Endothelial cell of umbilical vein (primary cell): ENCODE results near the gene TWIST2. TPM values are rescaled to one million over a fixed set of nuclear protein-coding genes. Genes with fewer than 3 reads are reported as not detected.

Experiments used
- BruUV-seq: library from RNA; stranded (reverse); fragments of 400-500 nt; replicated peaks from 2 replicates; lab custom pipeline; 2021; lab: Mats Ljungman, UMichigan
- CTCF ChIA-PET: fragments of 300-600, 350-600 bp; sonication (Branson Sonifier 250); formaldehyde crosslinking; loops from one replicate; lab custom pipeline; 2021; ENCODE audit warnings: antibody characterized with exemption, inconsistent platforms; lab: Charles Lee
- POLR2A ChIA-PET: fragments of 300-600, 350-600 bp; sonication (Branson Sonifier 250); formaldehyde crosslinking; loops from one replicate; lab custom pipeline; 2021; ENCODE audit warnings: antibody characterized with exemption, inconsistent platforms; lab: Charles Lee
- DNase-seq: peaks from one replicate; pipeline ENCODE4 v3.0.0-alpha.2; 2011; ENCODE audit warnings: low read depth, low spot score
- FAIRE-seq: peaks from 2 replicates; lab custom pipeline; 2011; peaks lifted over from hg19 to GRCh38; lab: Jason Lieb, UNC
- H2AFZ ChIP-seq: 2 replicates; pipeline ENCODE4 v1.6.0; 2012; ENCODE audit warnings: low read depth, low read length, control low read depth, inconsistent platforms
- H3K27ac ChIP-seq: 2 replicates; pipeline ENCODE4 v1.5.1; 2011; ENCODE audit warnings: low read depth, mild to moderate bottlenecking, control low read depth, low read length, moderate library complexity; ENCODE audit not compliant: insufficient read depth
- H3K27me3 ChIP-seq, 2 experiments: 2 replicates each; pipeline versions ENCODE4 v1.6.0 to v1.6.1; 2011; ENCODE audit warnings: low read length in 2 of 2, mixed read lengths in 1 of 2; ENCODE audit not compliant: control insufficient read depth in 2 of 2, insufficient read depth in 2 of 2
- H3K36me3 ChIP-seq, 2 experiments: 2 replicates in 1 of 2; 3 replicates in 1 of 2; pipeline ENCODE4 v1.5.1; 2011; ENCODE audit warnings: low read length in 2 of 2, mild to moderate bottlenecking in 1 of 2, moderate library complexity in 1 of 2; ENCODE audit not compliant: control insufficient read depth in 2 of 2, insufficient read depth in 2 of 2; ENCODE audit errors: extremely low read depth in 1 of 2
- H3K4me1 ChIP-seq: 3 replicates; pipeline ENCODE4 v1.5.1; 2011; ENCODE audit warnings: mild to moderate bottlenecking, low read length; ENCODE audit not compliant: control insufficient read depth, insufficient read depth; ENCODE audit errors: extremely low read depth
- H3K4me2 ChIP-seq: 2 replicates; pipeline ENCODE4 v1.6.1; 2011; ENCODE audit warnings: low read length, control low read depth, mixed read lengths; ENCODE audit not compliant: insufficient read depth
- H3K4me3 ChIP-seq, 3 experiments: fragments of 200-600 bp in 1 of 3; sonication (generic), shearing (Covaris generic) in 1 of 3; replicated peaks in 1 of 3; 2 replicates each; pipeline ENCODE4 v1.5.1; 2011 to 2016; ENCODE audit warnings: control low read depth in 3 of 3, low read length in 3 of 3, mild to moderate bottlenecking in 2 of 3, inconsistent platforms in 1 of 3, low read depth in 1 of 3, moderate library complexity in 1 of 3; ENCODE audit not compliant: insufficient read depth in 1 of 3
- H3K79me2 ChIP-seq: 2 replicates; pipeline ENCODE4 v1.6.0; 2012; ENCODE audit warnings: low read length, inconsistent platforms; ENCODE audit not compliant: control insufficient read depth, insufficient read depth
- H3K9ac ChIP-seq: replicated peaks from 2 replicates; pipeline ENCODE3; 2011; ENCODE audit warnings: low read length, control low read depth; ENCODE audit not compliant: insufficient read depth; ENCODE audit errors: extremely low read depth
- H3K9me1 ChIP-seq: replicated peaks from 3 replicates; pipeline ENCODE4 v1.6.0; 2011; ENCODE audit warnings: mild to moderate bottlenecking, low read length; ENCODE audit not compliant: control insufficient read depth, insufficient read depth; ENCODE audit errors: extremely low read depth
- H3K9me3 ChIP-seq: replicated peaks from 2 replicates; pipeline ENCODE4 v1.5.1; 2012; ENCODE audit warnings: low read length, inconsistent platforms; ENCODE audit not compliant: control insufficient read depth, insufficient read depth
- H4K20me1 ChIP-seq: replicated peaks from 2 replicates; pipeline ENCODE3; 2011; ENCODE audit warnings: mild to moderate bottlenecking, low read length; ENCODE audit not compliant: control insufficient read depth, insufficient read depth; ENCODE audit errors: extremely low read depth
- CTCF ChIP-seq, 2 donors: IDR thresholded peaks; 1 replicate in 1 of 2; 2 replicates in 1 of 2; pipeline ENCODE4 v1.5.1; 2011; ENCODE audit warnings: low read length in 2 of 2, mild to moderate bottlenecking in 2 of 2, moderate library complexity in 2 of 2, control low read depth in 1 of 2, inconsistent platforms in 1 of 2, low read depth in 1 of 2; ENCODE audit not compliant: insufficient read depth in 1 of 2; ENCODE audit errors: extremely low read depth in 1 of 2
- EZH2 ChIP-seq: IDR thresholded peaks from 2 replicates; pipeline ENCODE4 v1.6.1; 2012; ENCODE audit warnings: borderline replicate concordance, low read depth, mild to moderate bottlenecking, moderate library complexity, low read length, inconsistent platforms; ENCODE audit not compliant: severe bottlenecking
- FOS ChIP-seq: IDR thresholded peaks from 2 replicates; pipeline ENCODE4 v1.6.1; 2011; ENCODE audit warnings: mild to moderate bottlenecking, low read length, moderate library complexity, borderline replicate concordance; ENCODE audit not compliant: insufficient read depth
- GATA2 ChIP-seq: IDR thresholded peaks from 2 replicates; pipeline ENCODE4 v1.7.0; 2011; ENCODE audit warnings: low read depth, mild to moderate bottlenecking, moderate library complexity, mixed read lengths, low read length; ENCODE audit not compliant: insufficient read length, insufficient read depth
- JUN ChIP-seq: IDR thresholded peaks from 2 replicates; pipeline ENCODE4 v1.6.1; 2011; ENCODE audit warnings: borderline replicate concordance, low read depth; ENCODE audit not compliant: insufficient read length, insufficient read depth
- MAX ChIP-seq: IDR thresholded peaks from 2 replicates; pipeline ENCODE4 v1.6.1; 2011; ENCODE audit not compliant: insufficient read depth, insufficient read length
- MYC ChIP-seq: IDR thresholded peaks from one replicate; pipeline ENCODE4 v1.6.1; 2011; ENCODE audit warnings: mild to moderate bottlenecking, low read depth, low read length
- POLR2A ChIP-seq: IDR thresholded peaks from 2 replicates; pipeline ENCODE4 v1.6.1; 2012; ENCODE audit warnings: low read depth, mild to moderate bottlenecking, control low read depth, low read length
- POLR2AphosphoS5 ChIP-seq: IDR thresholded peaks from 2 replicates; pipeline ENCODE4 v1.6.1; 2012; ENCODE audit warnings: low read depth, mild to moderate bottlenecking, control low read depth, low read length, moderate library complexity; ENCODE audit not compliant: insufficient read depth
- dilution Hi-C: fragments of 300-500 bp; cut with MboI; formaldehyde crosslinking; loops from one replicate; pipeline ENCODE4 v1.15.0; 2019; ENCODE audit warnings: low sequenced_read_pairs; ENCODE audit not compliant: extremely low pct_ligation_motif_present
- intact Hi-C: fragments of 100-400 bp; cut with micrococcal nuclease; formaldehyde crosslinking; loops from one replicate; pipeline ENCODE4 v1.10.0; 2022
- polyA plus RNA-seq, 4 experiments: library from polyadenylated mRNA; depleted of rRNA in 3 of 4; stranded (reverse) in 3 of 4; unstranded in 1 of 4; fragments of >200 nt; gene quantifications; 2 replicates each; pipeline versions ENCODE4 v1.2.1 to v1.2.3, GENCODE V29; 2011 to 2012; ENCODE audit warnings: missing spikeins in 1 of 4
- total RNA-seq: library from RNA; stranded (reverse); gene quantifications from 2 replicates; pipeline ENCODE4 v1.2.3, GENCODE V29; 2021

The TWIST2 gene
- total and polyA plus RNA-seq, 2 donors (not counting 3 experiments of a cell fraction or from before 2014, with no cell fraction given): 2.3 to 3.4 TPM

GRCh38 chr2:238915596-238915995 is 67.7 kb downstream of the TWIST2 start:
- intact Hi-C loops: no loop called here
- CTCF ChIA-PET: no interaction called here
- Histone ChIP-seq H3K4me2 (no peak overlapping the region), H3K36me3 (no peaks in the 10 kb centered on the region), H4K20me1 (no peaks in the 10 kb centered on the region), H3K9ac (no peak overlapping the region), H3K27me3 (no peaks in the 10 kb centered on the region), H2AFZ (no peak overlapping the region), H3K27ac (no peak overlapping the region), H3K9me3 (no peaks in the 10 kb centered on the region), H3K79me2 (no peaks in the 10 kb centered on the region), H3K9me1 (no peaks in the 10 kb centered on the region), H3K4me3 (no peak overlapping the region), H3K4me1 (no peaks in the 10 kb centered on the region)
- DNase-seq (no peak), FAIRE-seq (no peak)
- BruUV-seq: no TSS peak
- TF ChIP-seq EZH2 (no peak), POLR2A (no peak), MYC (no peak), FOS (no peak), CTCF (IDR thresholded peaks at IDR 0.05; ENCODE audit: extremely low read depth in 1 of 2, insufficient read depth in 1 of 2, low read depth in 1 of 2, low read length in 2 of 2) (no peak), GATA2 (no peak), MAX (no peak), JUN (no peak), POLR2AphosphoS5 (no peak)
- dilution Hi-C loops: no loop called here
- POLR2A ChIA-PET: no interaction called here
